ENCODE results near the gene GRK4.

The GRK4 gene

GRCh38 chr4:2930758-2931511 lies 32.4 kb upstream of the GRK4 start:
- Histone ChIP-seq H3K27me3 (ENCODE audit: control insufficient read depth in 3 of 3, insufficient read depth in 3 of 3, low read depth in 1 of 3, low read length in 3 of 3) (no peaks in the 10 kb centered on the region), H4K8ac (ENCODE audit: low read depth, low read length) (no peak overlapping the region), H3K9me3 (replicated peaks in 1 of 2; ENCODE audit: control insufficient read depth in 2 of 2, insufficient read depth in 1 of 2, low read depth in 1 of 2, low read length in 2 of 2) (no peaks in the 10 kb centered on the region), H3K9ac (ENCODE audit: low read depth, low read length, poor library complexity) (peak overlapping the region; percentile 38), H3K14ac (ENCODE audit: low read length) (no peak overlapping the region), H3K4me2 (ENCODE audit: insufficient read depth, low read length, poor library complexity, severe bottlenecking) (no peak overlapping the region), H2BK15ac (ENCODE audit: low read length) (no peak overlapping the region), H3K4me3 (ENCODE audit: low read length in 2 of 2) (no peak overlapping the region), H2BK12ac (ENCODE audit: low read length) (no peak overlapping the region), H4K91ac (ENCODE audit: low read depth, low read length, poor library complexity) (no peak overlapping the region), H3K27ac (replicated peaks; ENCODE audit: low read length) (no peak overlapping the region), H3K18ac (ENCODE audit: low read length) (no peak overlapping the region), H3K79me1 (ENCODE audit: low read depth, low read length) (peaks cover 19% of the 10 kb centered on the region), H2BK5ac (ENCODE audit: low read length) (no peak overlapping the region), H2AK5ac (ENCODE audit: low read depth, low read length) (no peak overlapping the region), H3K36me3 (replicated peaks in 1 of 2; ENCODE audit: control insufficient read depth in 2 of 2, insufficient read depth in 2 of 2, low read length in 2 of 2) (peaks cover 41 to 74% of the 10 kb centered on the region in 2 donors), H3K4me1 (ENCODE audit: control insufficient read depth in 2 of 2, insufficient read depth in 1 of 2, low read depth in 1 of 2, low read length in 2 of 2) (peaks cover 6 to 8% of the 10 kb centered on the region in 2 donors), H2BK120ac (ENCODE audit: low read depth, low read length) (no peak overlapping the region), H2AFZ (ENCODE audit: low read length) (no peak overlapping the region), H3K4ac (ENCODE audit: low read length) (no peak overlapping the region), H3K23ac (ENCODE audit: low read depth, low read length, poor library complexity) (peak overlapping the region; percentile 96)
- no peak for DNase-seq (ENCODE audit: low spot score)
- no CpG with 5 or more reads among the region's 34 CpGs for WGBS, 2 donors (ENCODE audit: extremely low coverage in 2 of 2, insufficient read length in 2 of 2, insufficient replicate concordance in 1 of 2)

GRCh38 chr4:2931512-2932301 lies 31.7 kb upstream of the GRK4 start:
- Histone ChIP-seq H2AFZ (ENCODE audit: low read length) (no peak overlapping the region), H3K23ac (ENCODE audit: low read depth, low read length, poor library complexity) (no peak overlapping the region), H3K4ac (ENCODE audit: low read length) (no peak overlapping the region), H2BK5ac (ENCODE audit: low read length) (no peak overlapping the region), H3K79me1 (ENCODE audit: low read depth, low read length) (peaks cover 18% of the 10 kb centered on the region), H4K91ac (ENCODE audit: low read depth, low read length, poor library complexity) (no peak overlapping the region), H3K18ac (ENCODE audit: low read length) (no peak overlapping the region), H3K4me2 (ENCODE audit: insufficient read depth, low read length, poor library complexity, severe bottlenecking) (no peak overlapping the region), H3K36me3 (replicated peaks in 1 of 2; ENCODE audit: control insufficient read depth in 2 of 2, insufficient read depth in 2 of 2, low read length in 2 of 2) (peaks cover 35 to 74% of the 10 kb centered on the region in 2 donors), H3K14ac (ENCODE audit: low read length) (no peak overlapping the region), H3K27ac (replicated peaks; ENCODE audit: low read length) (no peak overlapping the region), H2BK15ac (ENCODE audit: low read length) (no peak overlapping the region), H3K9me3 (replicated peaks in 1 of 2; ENCODE audit: control insufficient read depth in 2 of 2, insufficient read depth in 1 of 2, low read depth in 1 of 2, low read length in 2 of 2) (no peaks in the 10 kb centered on the region), H2BK120ac (ENCODE audit: low read depth, low read length) (no peak overlapping the region), H4K8ac (ENCODE audit: low read depth, low read length) (no peak overlapping the region), H2AK5ac (ENCODE audit: low read depth, low read length) (no peak overlapping the region), H2BK12ac (ENCODE audit: low read length) (no peak overlapping the region), H3K9ac (ENCODE audit: low read depth, low read length, poor library complexity) (peak overlapping the region; percentile 38), H3K4me3 (ENCODE audit: low read length in 2 of 2) (no peak overlapping the region), H3K4me1 (ENCODE audit: control insufficient read depth in 2 of 2, insufficient read depth in 1 of 2, low read depth in 1 of 2, low read length in 2 of 2) (peaks cover 6 to 8% of the 10 kb centered on the region in 2 donors), H3K27me3 (ENCODE audit: control insufficient read depth in 3 of 3, insufficient read depth in 3 of 3, low read depth in 1 of 3, low read length in 3 of 3) (no peaks in the 10 kb centered on the region)
- WGBS, 2 donors (ENCODE audit: extremely low coverage in 2 of 2, insufficient read length in 2 of 2, insufficient replicate concordance in 1 of 2), result no CpG with 5 or more reads among the region's 38 CpGs
- DNase-seq (ENCODE audit: low spot score), result no peak

- WGBS, 2 donors (ENCODE audit: extremely low coverage in 2 of 2, insufficient read length in 2 of 2, insufficient replicate concordance in 1 of 2), result no CpG with 5 or more reads among the region's 18 CpGs
- no peak overlapping the region for H2BK12ac ChIP-seq (ENCODE audit: low read length)
- no peak for DNase-seq (ENCODE audit: low spot score)
- H3K27ac ChIP-seq (replicated peaks; ENCODE audit: low read length), result no peak overlapping the region
- H3K4me1 ChIP-seq (ENCODE audit: control insufficient read depth in 2 of 2, insufficient read depth in 1 of 2, low read depth in 1 of 2, low read length in 2 of 2), result peaks cover 6 to 8% of the 10 kb centered on the region in 2 donors
- no peak overlapping the region for H2AK5ac ChIP-seq (ENCODE audit: low read depth, low read length)
- H3K9ac ChIP-seq (ENCODE audit: low read depth, low read length, poor library complexity), result no peak overlapping the region
- H4K91ac ChIP-seq (ENCODE audit: low read depth, low read length, poor library complexity), result no peak overlapping the region
- H3K14ac ChIP-seq (ENCODE audit: low read length), result no peak overlapping the region
- H3K36me3 ChIP-seq (replicated peaks in 1 of 2; ENCODE audit: control insufficient read depth in 2 of 2, insufficient read depth in 2 of 2, low read length in 2 of 2), result peaks cover 34 to 74% of the 10 kb centered on the region in 2 donors
- no peak overlapping the region for H2BK120ac ChIP-seq (ENCODE audit: low read depth, low read length)
- no peak overlapping the region for H2AFZ ChIP-seq (ENCODE audit: low read length)
- H3K23ac ChIP-seq (ENCODE audit: low read depth, low read length, poor library complexity), result no peak overlapping the region
- H3K4me2 ChIP-seq (ENCODE audit: insufficient read depth, low read length, poor library complexity, severe bottlenecking), result no peak overlapping the region
- no peak overlapping the region for H3K4ac ChIP-seq (ENCODE audit: low read length)
- H3K27me3 ChIP-seq (ENCODE audit: control insufficient read depth in 3 of 3, insufficient read depth in 3 of 3, low read depth in 1 of 3, low read length in 3 of 3), result no peaks in the 10 kb centered on the region
- H3K4me3 ChIP-seq (ENCODE audit: low read length in 2 of 2), result peak overlapping the region; percentile 2 to 96
- no peak overlapping the region for H4K8ac ChIP-seq (ENCODE audit: low read depth, low read length)
- H3K79me1 ChIP-seq (ENCODE audit: low read depth, low read length), result peaks cover 18% of the 10 kb centered on the region
- H2BK5ac ChIP-seq (ENCODE audit: low read length), result peak overlapping the region; percentile 49
- no peak overlapping the region for H3K18ac ChIP-seq (ENCODE audit: low read length)
- no peaks in the 10 kb centered on the region for H3K9me3 ChIP-seq (replicated peaks in 1 of 2; ENCODE audit: control insufficient read depth in 2 of 2, insufficient read depth in 1 of 2, low read depth in 1 of 2, low read length in 2 of 2)
- H2BK15ac ChIP-seq (ENCODE audit: low read length), result no peak overlapping the region
Measured at GRCh38 chr4:2932321-2932950, 30.9 kb upstream of the GRK4 start.
